ENCODE measurements around the gene FAM83G.

FAM83G gene

GRCh38 chr17:18956021-18956420, 48.5 kb downstream of the FAM83G start (continued):
- TF ChIP-seq REST (tag by site-specific recombination; IDR thresholded peaks at IDR 0.05) (peak; percentile 82), ZNF518A (tag by site-specific recombination; conservative IDR thresholded peaks at IDR 0.05; ENCODE audit: low read depth) (peak; percentile 94), ZNF654 (tag by site-specific recombination; IDR thresholded peaks at IDR 0.05; ENCODE audit: low read depth) (peak; percentile 35), ZNF555 (tag by site-specific recombination; conservative IDR thresholded peaks at IDR 0.05) (peak; percentile 88), ZBTB11 (tag by site-specific recombination; conservative IDR thresholded peaks at IDR 0.05; ENCODE audit: low read depth) (peak; percentile 80), ZNF266 (tag by site-specific recombination; IDR thresholded peaks at IDR 0.05; ENCODE audit: low read depth) (peak; percentile 91), ZNF501 (tag by site-specific recombination; IDR thresholded peaks at IDR 0.05) (0 out of 2 replicates have a peak, but pooled peaks have one; percentile 38), ZNF629 (tag by site-specific recombination; IDR thresholded peaks at IDR 0.05) (peak; percentile 55), GLI2 (tag by site-specific recombination; IDR thresholded peaks at IDR 0.05; ENCODE audit: borderline replicate concordance, low read depth) (peak; percentile 21; the same call in 1 of the 2 replicates)

GRCh38 chr17:18955009-18955408, 49.6 kb downstream of the FAM83G start:
- ChIA-PET POLR2A (interaction anchor here (0.6 kb wide), 1 partner anchor 31 kb away, joined by 5 read pairs; no protein-coding TSS in a partner anchor), CTCF (interaction anchor here (1.0 to 1.1 kb wide), 2 partner anchors 68 to 329 kb away, joined by 3 to 6 read pairs; no protein-coding TSS in a partner anchor)

More at GRCh38 chr17:18955009-18955408, 49.6 kb downstream of the FAM83G start:
- no peak overlapping the region for H3K4me3 ChIP-seq (ENCODE audit: low read depth, low read length)
- H3K36me3 ChIP-seq (ENCODE audit: control insufficient read depth in 2 of 2, insufficient read depth in 1 of 2, low read length in 2 of 2), result no peaks in the 10 kb centered on the region
- H3K4me1 ChIP-seq (ENCODE audit: control insufficient read depth, insufficient read depth, low read length), result no peaks in the 10 kb centered on the region
- no peak overlapping the region for H3K27ac ChIP-seq (ENCODE audit: extremely low read depth, low read depth, low read length)
- no peak for TF ChIP-seq ZNF324 (tag by site-specific recombination; IDR thresholded peaks at IDR 0.05)
- TF ChIP-seq ZNF514 (tag by site-specific recombination; IDR thresholded peaks at IDR 0.05), result no peak
- no peak for TF ChIP-seq PRDM1 (tag by site-specific recombination; IDR thresholded peaks at IDR 0.05)
- TF ChIP-seq ZNF561 (tag by site-specific recombination; IDR thresholded peaks at IDR 0.05; ENCODE audit: borderline replicate concordance), result no peak
- TF ChIP-seq ZBTB6 (tag by site-specific recombination; IDR thresholded peaks at IDR 0.05), result no peak
- TF ChIP-seq IKZF3 (tag by site-specific recombination; IDR thresholded peaks at IDR 0.05), result no peak
- no peaks in the 10 kb centered on the region for H3K9me3 ChIP-seq (ENCODE audit: control insufficient read depth, insufficient read depth, low read depth, low read length)
